ENCODE data around the gene EYA2.

The EYA2 gene

DNA sequence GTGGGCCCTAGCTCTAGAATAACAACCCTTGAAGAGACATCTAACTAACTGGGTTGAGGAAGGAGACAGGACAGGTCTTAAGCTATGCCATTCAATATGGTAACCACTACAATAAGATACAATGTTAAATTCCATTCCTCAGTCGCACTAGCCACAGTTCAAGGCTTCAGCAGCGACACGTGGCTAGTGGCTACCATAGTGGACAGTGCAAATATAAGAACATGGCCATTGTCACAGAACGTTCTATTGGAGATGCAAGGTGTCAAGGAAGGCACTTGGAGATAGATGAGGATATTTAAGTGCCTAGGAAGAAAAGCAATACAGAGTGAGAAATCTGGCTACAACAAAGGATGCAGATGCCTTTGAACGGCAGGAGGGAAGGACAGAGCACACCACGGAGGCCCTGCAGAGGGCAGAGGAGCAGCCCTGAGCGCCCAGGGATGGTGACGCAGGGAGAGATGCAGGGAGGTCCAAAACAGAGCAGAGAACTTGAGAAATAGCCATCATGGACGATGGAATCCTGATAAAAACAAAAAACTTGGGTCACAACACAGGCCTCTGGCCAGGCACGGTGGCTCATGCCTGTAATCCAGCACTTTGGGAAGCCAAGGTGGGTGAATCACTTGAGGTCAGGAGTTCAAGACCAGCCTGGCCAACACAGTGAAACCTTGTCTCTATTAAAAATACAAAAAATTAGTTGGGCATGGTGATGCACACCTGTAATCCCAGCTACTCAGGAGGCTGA, 321.2 kb downstream of the EYA2 start:
- DNase-seq: no peak

GRCh38 chr20:47216819-47217410, 322.3 kb downstream of the EYA2 start:
- DNase-seq: no peak

- DNase-seq: no peak
Measured at GRCh38 chr20:47217482-47218446, 323.1 kb downstream of the EYA2 start.

DNA sequence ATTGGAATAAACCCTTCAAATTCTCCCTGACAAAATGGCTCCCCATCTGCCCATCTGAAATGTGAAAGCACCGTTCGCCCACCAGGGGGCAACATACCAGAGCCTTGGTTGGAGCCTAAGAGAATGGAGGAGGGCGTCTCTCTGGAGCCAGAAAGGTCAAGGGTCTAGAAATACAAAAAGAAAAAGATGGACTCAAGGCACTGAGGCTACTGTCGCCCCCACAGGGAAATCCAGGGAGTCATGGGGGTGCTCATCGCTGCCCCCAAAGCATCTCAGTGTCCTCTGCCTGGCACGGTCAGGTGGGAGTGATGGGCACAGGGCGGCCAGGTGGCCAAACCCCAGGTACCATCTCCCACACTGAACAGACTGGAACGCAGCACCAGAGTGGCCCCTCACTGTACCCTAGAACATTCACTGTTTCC, 325.5 kb downstream of the EYA2 start:
- peak; percentile 51 for DNase-seq

GRCh38 chr20:47221036-47221625, 326.5 kb downstream of the EYA2 start:
- no peak for DNase-seq

DNA sequence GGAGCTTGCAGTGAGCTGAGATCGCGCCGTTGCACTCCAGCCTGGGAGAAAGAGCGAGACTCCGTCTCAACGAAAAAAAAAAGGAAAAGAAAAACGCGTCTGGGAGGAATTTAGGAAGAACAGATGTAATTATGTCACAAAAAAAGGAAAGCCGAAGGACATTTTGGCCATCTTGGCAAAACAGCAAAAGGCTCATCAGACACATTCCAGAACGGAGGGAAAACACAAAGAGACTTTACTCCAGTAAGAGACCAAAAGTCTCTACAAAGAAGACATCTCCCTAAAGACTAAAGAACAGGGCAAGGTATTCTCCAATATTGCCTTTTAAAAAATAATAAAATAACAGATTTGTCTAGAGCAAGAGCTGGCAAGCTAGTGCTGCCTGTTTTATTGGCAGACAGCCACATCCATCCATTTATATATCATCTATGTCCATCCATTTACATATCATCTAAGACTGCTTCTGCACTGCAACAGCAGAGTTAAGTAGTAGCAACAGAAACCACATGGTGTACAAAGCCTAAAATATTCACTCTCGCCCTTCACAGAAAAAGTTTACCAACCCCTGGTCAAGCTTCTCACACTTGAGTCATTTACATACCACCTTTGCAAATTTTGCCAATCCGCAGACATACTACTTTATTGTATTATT, 328.0 kb downstream of the EYA2 start:
- no peak for DNase-seq

DNA sequence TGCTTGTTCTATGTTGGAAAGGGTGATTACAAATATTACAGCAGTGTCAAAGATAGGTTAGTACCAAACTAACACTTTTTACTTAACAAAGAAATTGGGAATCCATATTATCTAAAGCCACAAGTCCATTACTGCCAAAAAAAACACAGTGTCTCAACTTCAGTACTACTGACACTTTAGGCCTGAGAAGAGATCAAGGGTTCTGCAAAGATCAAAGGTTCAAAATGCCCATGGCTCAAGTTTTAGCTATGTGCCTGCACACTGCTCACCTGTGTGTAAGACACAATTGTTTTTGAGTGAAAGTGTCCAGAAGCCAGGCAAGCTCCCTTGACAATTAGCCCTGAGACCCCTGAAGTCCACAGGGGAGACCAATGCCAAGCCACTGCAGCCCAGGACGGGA, 329.3 kb downstream of the EYA2 start:
- no peak for DNase-seq

GRCh38 chr20:47224300-47224791, 329.7 kb downstream of the EYA2 start:
- no peak for DNase-seq

GRCh38 chr20:47224857-47225256, 330.2 kb downstream of the EYA2 start:
- DNase-seq: no peak

DNA sequence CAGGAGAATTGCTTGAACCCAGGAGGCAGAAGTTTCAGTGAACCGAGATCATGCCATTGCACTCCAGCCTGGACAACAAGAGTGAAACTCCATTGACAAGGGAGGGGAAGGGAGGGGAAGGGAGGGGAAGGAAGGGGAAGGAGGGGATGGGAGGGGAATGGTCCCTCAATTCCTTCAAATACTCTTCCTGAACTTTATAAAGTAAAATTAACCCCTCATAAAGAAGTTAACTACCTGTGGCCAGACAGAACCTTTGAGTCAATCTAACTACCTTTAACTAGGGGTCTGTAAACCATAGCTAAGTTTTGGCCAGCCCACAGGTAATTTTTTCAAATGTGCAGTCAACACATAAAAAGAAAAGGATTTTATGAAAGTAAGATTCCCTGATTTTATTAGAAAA, 330.8 kb downstream of the EYA2 start:
- DNase-seq: no peak

GRCh38 chr20:47227119-47227518, 332.5 kb downstream of the EYA2 start:
- no peak for DNase-seq

- no peak for DNase-seq
Measured at GRCh38 chr20:47227576-47227975, 332.9 kb downstream of the EYA2 start.

DNA sequence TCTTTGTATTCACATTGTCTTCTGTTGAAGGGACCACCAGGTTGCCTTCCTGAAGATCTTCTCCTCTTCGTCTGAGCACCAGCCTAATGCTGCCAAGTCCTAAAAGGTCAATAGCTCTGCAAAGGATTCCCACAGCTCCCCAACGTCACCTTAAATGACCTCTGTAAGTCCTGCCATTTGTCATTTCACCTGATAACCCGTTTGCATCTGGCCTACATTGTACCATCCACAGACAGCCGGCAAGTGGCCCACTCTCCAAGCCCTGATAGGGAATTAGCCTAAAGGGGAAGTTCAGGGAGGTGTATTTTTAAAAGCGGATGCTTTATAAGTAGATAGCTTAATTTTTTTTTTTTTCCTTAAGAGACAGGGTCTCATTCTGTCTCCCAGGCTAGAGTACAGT, 334.0 kb downstream of the EYA2 start:
- no peak for DNase-seq

GRCh38 chr20:47230811-47231256, 336.2 kb downstream of the EYA2 start:
- no peak for DNase-seq

DNA sequence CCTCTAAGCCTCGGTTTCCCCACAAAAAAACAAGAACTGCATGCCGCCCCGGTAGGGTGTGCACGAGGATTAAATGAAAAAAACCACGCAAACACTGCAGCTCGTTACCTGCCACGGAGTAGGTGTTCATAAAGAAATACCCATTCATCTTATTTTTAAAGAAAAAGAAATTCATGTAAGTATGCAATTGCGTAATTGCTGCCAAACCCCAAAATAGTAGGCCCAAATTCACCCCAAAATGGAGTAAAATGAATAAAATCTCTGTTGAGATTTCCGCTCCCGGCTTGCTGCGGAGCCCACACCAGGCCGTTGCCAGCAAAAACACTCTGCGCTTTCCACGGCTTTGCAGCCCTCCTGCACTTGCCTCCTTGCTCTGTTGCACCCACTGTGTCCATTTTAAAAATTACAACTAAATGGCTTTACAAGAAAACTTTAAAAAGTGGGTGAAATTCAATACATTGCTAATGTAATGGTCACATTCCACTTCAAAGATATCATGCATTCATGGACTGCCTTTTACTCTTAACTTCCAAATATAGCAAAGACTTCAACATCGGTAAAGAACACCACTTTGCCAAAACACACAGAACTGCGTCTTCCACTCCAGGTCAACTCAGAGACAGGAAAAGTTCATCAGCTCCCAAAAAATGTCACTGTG, 336.9 kb downstream of the EYA2 start:
- DNase-seq: no peak

GRCh38 chr20:47232518-47232917, 337.9 kb downstream of the EYA2 start:
- DNase-seq: no peak

- DNase-seq: no peak
Measured at GRCh38 chr20:47233333-47234188, 338.9 kb downstream of the EYA2 start.

DNA sequence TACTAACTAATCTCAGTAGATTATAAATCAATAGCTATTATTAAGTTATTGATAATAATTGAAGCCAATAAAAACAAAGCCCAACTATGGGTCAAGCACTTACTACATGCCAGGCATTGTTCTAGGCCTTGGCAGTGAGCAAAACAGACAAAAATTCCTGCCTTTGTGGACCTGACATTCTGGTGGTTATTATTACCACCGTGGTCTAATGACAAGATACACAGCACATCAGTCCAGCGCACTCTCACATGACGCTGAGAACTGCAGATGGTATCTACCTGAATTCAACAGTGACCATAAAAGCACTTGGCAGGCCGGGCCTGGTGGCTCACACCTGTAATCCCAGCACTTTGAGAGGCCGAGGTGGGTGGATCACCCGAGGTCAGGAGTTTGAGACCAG, 340.5 kb downstream of the EYA2 start:
- no peak for DNase-seq

DNA sequence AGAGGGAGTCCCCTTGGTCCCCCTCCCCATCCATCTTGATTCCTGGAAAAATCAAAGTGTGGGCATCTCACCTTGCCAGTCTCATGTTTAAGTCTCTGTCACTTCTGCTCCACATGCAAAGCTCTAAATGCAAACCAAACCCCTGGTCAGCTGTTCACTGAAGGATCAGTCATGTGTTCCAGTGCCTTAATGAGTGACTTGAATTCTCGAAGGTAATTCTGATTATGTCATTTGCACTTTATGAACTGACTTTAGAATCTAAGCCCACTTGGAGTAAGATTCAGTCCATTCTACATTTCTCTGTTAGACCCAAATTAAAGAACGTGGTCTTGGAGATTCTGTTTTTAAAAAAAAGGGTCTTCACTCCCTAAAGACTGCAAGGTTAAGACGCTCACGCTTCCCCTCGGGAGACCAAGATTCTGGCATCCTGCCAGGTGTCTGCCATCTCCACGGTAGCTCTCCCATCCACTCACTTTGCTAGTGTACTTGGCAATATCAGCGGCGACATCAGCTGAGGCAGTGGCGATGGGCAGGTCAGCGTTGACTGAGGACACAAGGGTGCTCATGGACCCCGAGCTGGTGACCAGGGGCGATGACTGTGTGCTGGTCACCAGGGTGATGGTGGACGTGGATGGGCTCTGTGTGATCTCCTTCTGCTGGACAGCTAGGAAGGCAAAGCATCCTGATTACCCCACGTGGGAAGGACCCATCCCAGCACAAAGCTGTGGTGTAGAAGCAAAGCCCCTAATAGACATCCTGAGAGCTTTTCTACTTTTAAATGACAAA, 341.4 kb downstream of the EYA2 start:
- no peak for DNase-seq

GRCh38 chr20:47236639-47236900, 341.9 kb downstream of the EYA2 start:
- no peak for DNase-seq

All from stimulated activated CD4-positive, alpha-beta T cell treated with anti-CD3 and anti-CD28 coated beads, Interleukin-1b, Interleukin-23, amount 100 ng/mL, for 48 hours (primary cell).